Right ventricle myocardium inferior (tissue), 1 donor: Measurements from ENCODE around the gene EEPD1. TPM values are rescaled to one million over a fixed set of nuclear protein-coding genes. Genes with fewer than 3 reads are reported as not detected.

Source experiments
- ATAC-seq: fragments of 200-7000 bp; cut with Tn5 transposase; one replicate; pipeline ENCODE4 v1.9.1; 2020; ENCODE audit warnings: mild to moderate bottlenecking, moderate library complexity
- DNase-seq: peaks from one replicate; pipeline ENCODE4 v3.0.0; 2021; ENCODE audit errors: missing footprints
- intact Hi-C: fragments of 100-400 bp; cut with DNase I; formaldehyde crosslinking; loops from one replicate; pipeline ENCODE4 v1.11.0; 2022
- total RNA-seq: library from RNA; stranded (reverse); fragmentation: NEBNext Ultra II Directional; extraction: Animal tissue kit (Norgen Biotek cat#: 25700); gene quantifications from one replicate; pipeline ENCODE4 v1.2.1, GENCODE V29; 2021
- donor health status: DM: no; HTN: yes; CAD: no; lungs with severe emphysema.

EEPD1 gene
- total RNA-seq, 1 donor from 2014 or later, result 11.5 TPM

GRCh38 chr7:36262309-36263094 is 109.4 kb downstream of the EEPD1 start:
- ATAC-seq (no peak), DNase-seq (no peak)
- intact Hi-C loops, result no loop called here

DNA sequence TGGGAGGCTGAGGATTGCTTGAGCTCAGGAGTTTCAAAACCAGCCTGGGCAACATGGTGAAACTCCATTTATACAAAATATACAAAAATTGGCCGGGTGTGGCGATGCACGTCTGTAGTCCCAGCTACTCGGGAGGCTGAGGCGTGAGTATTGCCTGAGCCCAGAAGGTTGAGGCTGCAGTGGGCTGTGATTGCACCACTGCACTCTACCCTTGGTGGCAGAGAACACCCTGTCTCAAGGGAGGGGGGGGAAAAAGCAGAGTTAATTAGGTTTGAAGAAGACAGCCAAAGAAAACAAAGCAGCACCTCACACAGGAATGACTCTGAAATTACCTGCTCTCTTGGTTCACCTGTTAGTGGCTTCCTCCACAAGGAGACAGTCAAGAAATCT is 110.0 kb downstream of the EEPD1 start:
- intact Hi-C loops, result no loop called here
- DNase-seq (no peak), ATAC-seq (no peak)

DNA sequence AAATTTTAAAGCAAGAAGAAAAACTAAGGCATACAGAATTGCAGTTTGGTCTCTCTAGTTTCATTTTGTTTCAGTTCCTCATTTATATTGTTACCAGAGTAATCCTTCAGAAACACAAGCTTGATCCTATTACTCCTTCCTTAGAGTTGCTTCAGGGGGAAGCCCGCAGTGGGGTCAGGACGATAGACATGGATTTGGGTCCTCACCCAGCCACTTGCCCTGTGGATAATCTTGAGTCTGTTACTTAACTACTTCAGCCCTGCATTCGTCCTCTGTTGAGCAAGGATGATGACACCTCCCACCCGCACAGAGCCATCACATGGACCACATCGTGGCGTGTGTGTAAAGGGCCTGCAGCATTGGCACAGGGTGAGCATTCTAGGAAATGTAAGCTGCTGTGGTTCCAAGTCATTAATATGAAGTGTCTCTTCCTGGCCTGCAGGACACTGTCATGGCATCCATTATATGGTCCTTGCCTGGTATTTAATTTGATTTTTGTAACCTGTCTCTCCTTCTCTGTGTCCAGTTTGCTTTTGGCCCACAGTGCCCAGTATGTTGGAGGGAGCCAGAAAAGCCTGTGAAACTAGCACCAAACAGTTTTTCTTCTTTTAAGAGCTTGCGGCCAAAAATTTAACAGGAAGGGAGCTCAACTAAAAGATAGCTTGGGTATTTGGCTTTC is 111.2 kb downstream of the EEPD1 start:
- DNase-seq (no peak), ATAC-seq (peak; percentile 32)
- intact Hi-C loops, result no loop called here

- intact Hi-C loops, result no loop called here
- DNase-seq (no peak), ATAC-seq (no peak)
Measured at GRCh38 chr7:36264913-36265516, 112.0 kb downstream of the EEPD1 start.

- ATAC-seq (peak; percentile 57), DNase-seq (peak; percentile 76)
- intact Hi-C loops, result no loop called here
Measured at GRCh38 chr7:36265680-36266079, 112.6 kb downstream of the EEPD1 start.

- ATAC-seq (no peak), DNase-seq (no peak)
- intact Hi-C loops, result no loop called here
Measured at GRCh38 chr7:36266190-36266589, 113.1 kb downstream of the EEPD1 start.

GRCh38 chr7:36266683-36267082 is 113.6 kb downstream of the EEPD1 start:
- DNase-seq (no peak), ATAC-seq (no peak)
- intact Hi-C loops, result no loop called here

- DNase-seq, result no peak
Measured at GRCh38 chr7:36272211-36272566, 119.1 kb downstream of the EEPD1 start.

GRCh38 chr7:36272567-36273269 is 119.7 kb downstream of the EEPD1 start:
- intact Hi-C loops, result no loop called here
- DNase-seq, result no peak

More at GRCh38 chr7:36272211-36272566, 119.1 kb downstream of the EEPD1 start:
- intact Hi-C loops, result no loop called here
- ATAC-seq, result no peak

DNA sequence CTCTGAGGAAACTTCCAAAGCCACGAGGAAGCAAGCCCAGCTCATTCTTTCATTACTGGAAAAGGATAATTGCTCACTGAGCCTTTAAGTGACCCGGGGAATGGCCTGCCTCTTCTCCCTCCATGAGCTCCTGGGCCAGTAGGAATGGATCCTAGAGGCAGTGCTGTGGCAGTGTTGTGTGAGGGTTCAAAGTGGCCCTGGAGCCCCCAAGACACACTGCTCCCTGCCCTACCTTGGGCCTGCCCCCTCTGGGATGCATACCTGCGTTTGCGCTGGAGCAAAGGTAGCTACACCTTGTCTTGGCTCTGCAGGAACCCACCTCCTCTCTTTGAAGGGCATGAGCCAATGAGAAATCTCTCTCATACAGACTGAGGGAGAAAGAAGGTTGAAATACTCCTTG is 120.8 kb downstream of the EEPD1 start:
- ATAC-seq (no peak), DNase-seq (no peak)
- intact Hi-C loops, result no loop called here

More at GRCh38 chr7:36272567-36273269, 119.7 kb downstream of the EEPD1 start:
- no peak for ATAC-seq

- intact Hi-C loops, result no loop called here
- no peak for DNase-seq
Measured at GRCh38 chr7:36275735-36276284, 122.8 kb downstream of the EEPD1 start.

GRCh38 chr7:36276428-36277248 is 123.6 kb downstream of the EEPD1 start:
- ATAC-seq (no peak), DNase-seq (no peak)
- intact Hi-C loops, result no loop called here

More at GRCh38 chr7:36275735-36276284, 122.8 kb downstream of the EEPD1 start:
- ATAC-seq, result no peak

DNA sequence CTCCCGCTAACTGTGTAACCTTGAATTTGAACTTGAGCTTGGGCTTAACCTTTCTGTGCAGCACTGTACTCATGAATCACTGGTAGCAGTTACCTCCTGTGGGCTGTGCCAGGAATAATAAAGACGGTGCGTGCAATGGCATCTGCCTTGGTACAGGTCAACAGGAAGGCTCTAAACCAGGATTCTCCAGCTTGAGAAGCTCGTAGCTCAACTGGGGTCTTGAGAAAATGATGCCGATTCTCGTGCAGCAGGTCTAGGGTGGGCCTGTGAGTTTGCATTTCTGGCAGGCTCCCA is 124.1 kb downstream of the EEPD1 start:
- DNase-seq (no peak), ATAC-seq (no peak)
- intact Hi-C loops, result no loop called here

- intact Hi-C loops, result no loop called here
- DNase-seq (no peak), ATAC-seq (no peak)
Measured at GRCh38 chr7:36278069-36278619, 125.1 kb downstream of the EEPD1 start.

DNA sequence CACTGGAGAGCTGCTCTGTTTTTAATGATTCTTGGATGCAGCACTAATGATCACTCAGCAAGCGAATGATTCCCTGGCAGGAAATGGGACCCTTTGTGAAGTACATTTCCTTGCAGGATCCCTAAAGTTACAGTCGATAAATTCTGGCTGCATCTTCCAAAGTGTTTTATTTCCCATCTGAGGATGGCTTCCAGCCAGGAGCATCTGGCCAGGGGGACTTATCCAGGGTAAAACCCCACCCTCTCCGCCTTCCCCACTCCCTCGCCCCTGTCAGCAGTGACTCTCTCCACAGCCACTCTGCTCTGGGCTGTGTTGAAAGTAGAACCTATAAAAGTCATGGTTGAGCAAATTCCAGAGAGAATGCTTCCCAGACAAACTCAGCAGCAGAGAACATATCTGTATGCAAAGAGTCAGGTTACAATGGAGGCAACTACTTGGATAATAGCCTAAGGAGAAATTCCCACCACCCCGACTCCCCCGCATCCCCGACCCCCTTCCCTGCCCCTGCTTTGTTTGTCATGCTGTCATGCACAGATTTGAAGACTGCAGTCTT is 125.6 kb downstream of the EEPD1 start:
- intact Hi-C loops, result no loop called here

GRCh38 chr7:36279200-36279925 is 126.3 kb downstream of the EEPD1 start:
- ATAC-seq, result no peak
- DNase-seq, result no peak
- intact Hi-C loops, result no loop called here

More for the DNA sequence above, 125.6 kb downstream of the EEPD1 start:
- DNase-seq (no peak), ATAC-seq (no peak)

- ATAC-seq (no peak), DNase-seq (no peak)
- intact Hi-C loops, result no loop called here
Measured at GRCh38 chr7:36279926-36280315, 126.9 kb downstream of the EEPD1 start.
